Measurements from ENCODE around the gene RBMY1F. TPM values are rescaled to one million over a fixed set of nuclear protein-coding genes. Genes with fewer than 3 reads are reported as not detected.
"Not testable (repeated sequence)": the region's sequence is repeated elsewhere in the genome, so short reads cannot be mapped to it uniquely, and the experiment has no call there.

Gene RBMY1F
- not detected for polyA plus RNA-seq (ENCODE audit: low read depth in 6 of 6)

DNA sequence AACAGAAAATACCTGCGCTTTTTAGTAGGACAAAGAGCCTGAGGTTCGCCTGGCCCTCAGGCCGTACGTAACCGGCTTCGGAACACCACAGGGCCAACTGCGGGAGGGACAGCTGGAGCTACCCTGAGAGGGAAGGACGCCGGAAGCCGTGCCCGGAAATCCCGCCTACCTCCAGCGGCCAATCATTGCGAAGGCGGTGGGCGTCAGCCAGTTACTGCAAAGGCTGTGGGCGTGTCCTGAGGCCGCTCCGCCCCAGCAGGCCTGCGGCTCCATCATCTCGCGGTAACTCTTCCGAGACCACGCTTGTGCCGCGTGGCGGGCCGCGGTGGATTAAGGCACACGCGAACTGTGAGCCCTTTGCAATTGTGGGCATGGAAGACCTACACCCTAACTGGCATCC, at the start of gene RBMY1F:
TSS of gene RBMY1F (minus strand) at position 101 of the 400 bp plus-strand sequence. CDS start 1,954 bp downstream, outside the sequence.
- not testable (repeated sequence) for ATAC-seq (ENCODE audit: low read depth in 2 of 2); DNase-seq; H3K4me1 Mint-ChIP-seq; H3K27me3 Mint-ChIP-seq; H3K4me3 Mint-ChIP-seq; H3K27ac Mint-ChIP-seq; H3K9me3 Mint-ChIP-seq; H3K36me3 Mint-ChIP-seq

GRCh38 chrY:22151144-22151543, 31.6 kb downstream of the RBMY1F start:
- not testable (repeated sequence) for H3K4me1 Mint-ChIP-seq; ATAC-seq (ENCODE audit: low read depth in 2 of 2)

DNA sequence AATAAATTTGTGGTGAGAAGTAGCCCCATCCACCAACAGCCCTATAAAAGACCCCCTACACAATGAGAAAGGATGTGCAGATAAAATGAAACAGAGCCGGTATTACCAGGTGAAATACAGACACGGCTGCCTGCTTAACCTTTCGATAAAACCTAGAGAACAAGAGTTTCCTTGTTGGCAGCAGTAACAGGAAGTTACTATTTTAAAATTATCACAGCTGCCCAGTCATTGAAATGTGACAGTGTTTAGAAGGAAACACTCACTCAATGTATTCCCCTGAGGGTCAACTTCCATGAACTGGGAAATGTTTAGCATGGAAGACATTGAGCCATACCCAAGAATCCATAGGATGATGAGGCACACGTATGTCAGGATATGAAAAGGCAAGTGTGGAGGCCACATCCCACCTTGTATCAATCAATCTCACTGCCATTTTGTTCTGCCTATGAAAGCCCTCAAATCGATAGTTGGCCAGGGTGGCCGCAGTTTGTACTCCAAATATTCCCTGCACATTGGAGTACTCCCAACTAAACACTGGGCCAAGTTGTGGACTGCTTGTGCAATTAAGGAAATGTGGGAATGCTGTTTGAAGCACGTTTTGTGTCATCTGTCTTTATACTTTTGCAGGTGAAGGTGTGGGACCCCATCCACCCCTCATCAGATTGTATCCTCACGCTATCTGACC, 41.6 kb downstream of the RBMY1F start:
- H3K4me3 Mint-ChIP-seq; H3K4me1 Mint-ChIP-seq; H3K27me3 Mint-ChIP-seq; H3K36me3 Mint-ChIP-seq; H3K27ac Mint-ChIP-seq; H3K9me3 Mint-ChIP-seq; ATAC-seq (ENCODE audit: low read depth in 2 of 2); DNase-seq: not testable (repeated sequence)

More at GRCh38 chrY:22151144-22151543, 31.6 kb downstream of the RBMY1F start:
- H3K4me3 Mint-ChIP-seq, DNase-seq, H3K27me3 Mint-ChIP-seq, H3K36me3 Mint-ChIP-seq, H3K27ac Mint-ChIP-seq, H3K9me3 Mint-ChIP-seq: not testable (repeated sequence)

DNA sequence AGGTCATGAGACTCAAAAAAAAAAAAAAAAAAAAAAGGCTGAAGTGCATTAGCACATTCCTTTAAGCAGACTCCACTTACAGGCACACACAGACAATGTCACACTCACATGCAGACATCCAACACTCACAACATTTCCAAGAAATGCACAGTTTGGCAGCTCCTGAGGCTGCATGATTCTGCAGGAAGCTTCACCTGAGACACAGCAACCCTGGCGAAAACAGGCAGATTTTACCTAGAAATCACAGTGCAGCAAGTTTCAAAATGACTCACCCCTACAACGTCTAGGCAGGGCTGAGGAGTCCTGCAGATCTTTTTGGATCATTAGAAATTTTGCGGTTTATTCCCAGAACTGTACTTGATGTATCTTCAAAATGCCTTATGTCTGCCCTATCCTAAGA, 48.0 kb downstream of the RBMY1F start:
- not testable (repeated sequence) for H3K36me3 Mint-ChIP-seq; H3K4me3 Mint-ChIP-seq; H3K4me1 Mint-ChIP-seq; DNase-seq; H3K27ac Mint-ChIP-seq; ATAC-seq (ENCODE audit: low read depth in 2 of 2); H3K9me3 Mint-ChIP-seq; H3K27me3 Mint-ChIP-seq

DNA sequence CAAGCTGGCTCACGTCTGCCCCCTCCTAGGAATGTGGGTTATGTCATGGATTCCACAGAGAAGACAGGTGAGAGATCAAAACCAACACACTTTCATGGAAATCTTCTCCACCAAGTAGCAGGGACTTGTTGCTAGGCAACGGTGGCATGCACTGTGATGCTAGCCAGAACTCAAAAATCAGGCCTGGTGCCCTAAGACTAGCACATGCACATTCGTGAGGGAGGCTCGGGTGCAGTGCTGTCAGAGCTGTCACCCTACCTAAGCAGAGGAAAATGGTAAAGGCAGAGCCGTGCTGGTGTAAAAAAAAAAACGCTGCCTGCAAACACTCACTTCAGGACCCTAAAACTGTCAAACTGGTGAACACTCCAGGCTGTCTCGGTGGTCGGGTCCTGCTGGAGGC, 52.2 kb downstream of the RBMY1F start:
- not testable (repeated sequence) for H3K4me1 Mint-ChIP-seq; H3K27ac Mint-ChIP-seq; DNase-seq; H3K4me3 Mint-ChIP-seq; H3K27me3 Mint-ChIP-seq; H3K9me3 Mint-ChIP-seq; ATAC-seq (ENCODE audit: low read depth in 2 of 2); H3K36me3 Mint-ChIP-seq

Other genes starting within 250 kb of the RBMY1F start
- gene RBMY1J, start 220.5 kb upstream of the RBMY1F start, polyA plus RNA-seq (ENCODE audit: low read depth in 6 of 6): not detected